Ecto neural progenitor cell (in vitro differentiated cells): ENCODE data around the gene OSBPL5.

Experiments used
- DNase-seq: peaks from one replicate; pipeline ENCODE4 v3.0.0-alpha.2; 2018; ENCODE audit warnings: low spot score

OSBPL5 gene

DNA sequence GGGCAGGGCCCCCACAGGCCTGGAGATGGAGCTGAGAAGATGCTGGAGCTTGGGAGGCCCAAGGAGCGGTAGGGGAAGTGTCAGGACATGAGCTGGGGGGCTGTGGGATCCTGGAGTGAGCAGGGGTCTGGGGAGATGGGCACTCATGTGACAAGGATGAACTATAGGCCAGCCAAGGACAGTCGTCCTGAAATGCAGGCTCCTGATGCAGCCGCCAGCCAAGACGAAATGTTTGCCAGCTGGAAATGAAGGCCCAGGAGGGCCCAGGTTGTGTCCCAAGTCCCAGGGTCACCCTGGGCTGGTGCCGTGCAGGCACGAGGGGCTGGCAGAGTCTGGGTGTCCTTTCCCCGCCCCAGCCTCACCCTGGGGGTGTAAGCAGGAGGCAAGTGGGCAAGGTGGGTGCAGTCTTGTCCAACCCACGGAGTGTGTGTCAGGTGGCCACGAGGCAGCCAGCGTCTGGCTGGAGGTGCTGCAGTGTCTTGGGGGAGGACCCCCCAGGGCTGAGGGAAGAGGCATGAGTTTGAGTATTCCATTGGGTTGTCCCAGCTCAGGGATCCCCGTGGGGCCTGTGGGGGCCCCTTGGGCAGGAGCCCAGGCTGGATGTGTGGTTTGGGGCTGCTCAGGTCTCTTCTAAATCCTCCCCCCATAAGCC is 32.1 kb upstream of the OSBPL5 start:
- DNase-seq: no peak

DNA sequence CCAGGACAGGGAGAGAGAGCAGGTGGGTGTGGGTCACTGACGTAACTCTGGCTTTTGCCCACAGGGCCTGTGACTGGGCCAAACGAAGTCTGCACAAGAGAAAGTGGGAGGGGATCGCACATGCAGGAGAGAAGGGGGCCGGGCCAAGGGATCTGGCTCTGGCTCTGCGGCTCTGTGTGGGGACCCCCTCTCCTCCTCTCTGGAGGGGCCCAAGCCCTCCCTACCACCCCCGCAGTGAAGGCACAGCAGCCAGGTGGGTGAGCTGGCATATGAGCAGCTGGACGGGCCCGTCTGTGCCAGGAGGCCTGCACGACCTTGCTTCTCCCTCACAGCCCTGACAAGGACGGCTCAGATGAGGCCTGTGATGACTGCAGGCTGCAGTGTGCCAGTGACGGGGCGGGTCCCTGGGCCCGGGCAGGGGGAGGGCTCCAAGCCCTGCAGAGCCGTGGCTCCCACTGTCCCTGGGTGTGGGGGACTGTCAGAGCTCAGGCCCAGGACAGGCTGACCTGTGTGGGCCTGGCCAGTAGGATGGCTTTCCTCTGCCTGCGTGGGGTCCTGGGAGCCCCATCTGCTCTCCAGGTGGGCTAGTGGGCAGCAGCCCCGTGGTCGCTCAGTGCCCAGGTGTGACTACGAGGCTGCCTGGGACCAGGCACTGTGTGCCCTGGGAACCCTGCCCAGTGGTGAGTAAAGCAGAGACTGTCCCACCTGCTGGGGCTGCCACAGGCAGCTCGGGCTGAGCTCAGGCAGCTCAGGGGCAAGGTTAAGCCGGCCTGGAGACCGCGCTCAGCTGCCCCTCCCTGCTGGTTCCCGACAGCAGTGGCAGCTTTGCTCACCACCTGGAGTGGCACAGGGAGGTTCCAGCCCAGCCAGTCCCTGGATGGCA is 31.3 kb upstream of the OSBPL5 start:
- no peak for DNase-seq

DNA sequence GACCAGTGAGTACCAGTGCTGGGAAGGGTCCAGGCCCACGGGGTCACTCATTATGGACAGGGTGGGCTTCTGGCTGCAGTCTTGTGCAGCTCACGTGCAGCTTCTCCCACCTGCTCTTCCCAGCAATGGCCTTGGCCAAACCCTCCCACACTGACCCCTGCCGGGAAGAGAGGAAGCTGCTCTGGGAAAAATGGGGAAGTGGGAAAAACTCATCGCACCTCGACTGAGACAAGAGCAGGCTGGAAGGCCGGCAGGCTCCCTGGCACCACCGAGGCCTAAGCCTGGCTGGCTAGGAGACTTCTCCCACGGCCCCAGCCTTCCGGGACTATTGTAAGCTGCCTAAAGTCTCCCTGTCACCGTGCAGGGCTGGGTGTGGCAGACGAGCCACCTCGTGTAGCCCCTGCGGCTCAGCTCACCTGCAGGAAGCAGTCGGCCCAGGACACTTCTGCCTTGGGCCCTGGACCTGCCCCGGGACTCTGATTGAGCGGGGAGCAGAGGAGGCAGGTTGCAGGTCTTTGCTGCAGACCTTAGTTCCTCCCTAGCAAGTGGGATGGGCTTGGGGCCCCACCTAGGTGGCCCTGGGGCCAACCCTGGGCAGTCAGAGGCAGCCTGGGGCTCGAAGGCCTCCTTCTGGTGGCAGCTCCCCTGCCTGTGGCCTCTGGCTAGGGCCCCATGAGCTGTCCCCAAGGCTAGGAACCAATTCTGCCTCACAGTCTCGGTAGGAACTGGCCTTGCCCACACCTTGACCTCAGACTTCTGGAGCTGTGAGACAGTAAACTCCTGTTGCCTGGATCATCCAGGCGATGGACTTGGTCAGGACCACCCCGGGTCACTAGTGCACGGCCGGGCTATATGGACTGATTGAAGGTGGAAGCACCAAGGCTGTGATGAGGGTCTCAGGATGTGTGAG is 30.4 kb upstream of the OSBPL5 start:
- no peak for DNase-seq

DNA sequence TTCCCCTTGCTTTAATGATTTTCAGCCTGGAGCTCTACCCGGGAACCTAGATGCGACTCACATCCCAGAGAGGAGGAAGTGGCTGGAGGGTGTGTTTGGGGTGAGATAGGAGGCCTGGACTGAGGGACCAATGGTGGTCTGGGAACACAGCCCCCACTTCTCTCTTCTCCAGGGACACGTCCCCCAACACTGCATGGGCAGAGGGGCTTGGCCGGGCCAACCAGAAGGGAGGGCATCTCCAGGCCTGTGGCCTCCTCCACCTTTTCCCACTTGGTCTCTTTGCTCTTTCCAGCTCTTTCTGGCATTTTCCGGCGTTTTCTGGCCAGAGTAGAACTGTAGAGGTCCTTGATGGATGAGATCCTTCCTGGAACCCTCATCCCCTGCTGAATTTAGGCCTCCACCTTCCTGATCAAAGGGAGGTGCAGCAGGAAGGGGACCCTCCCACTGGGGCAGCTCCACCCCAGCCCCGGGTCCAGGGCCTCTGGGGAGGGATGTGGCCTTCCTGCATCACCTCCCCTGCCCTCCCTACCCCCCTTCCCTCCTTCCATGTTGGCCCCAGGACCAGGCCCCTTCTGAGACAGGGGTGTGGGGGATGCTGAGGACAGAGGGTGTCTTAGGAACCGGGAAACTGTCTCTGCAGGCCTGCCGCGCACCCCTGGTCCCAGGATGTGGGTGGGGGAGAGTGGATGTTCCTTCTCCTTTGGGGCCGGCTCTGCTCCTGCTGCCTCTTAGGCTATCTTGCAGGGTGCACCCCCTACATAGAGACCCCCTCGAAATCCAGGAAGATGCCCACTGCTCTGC is 29.1 kb upstream of the OSBPL5 start:
- DNase-seq: no peak

DNA sequence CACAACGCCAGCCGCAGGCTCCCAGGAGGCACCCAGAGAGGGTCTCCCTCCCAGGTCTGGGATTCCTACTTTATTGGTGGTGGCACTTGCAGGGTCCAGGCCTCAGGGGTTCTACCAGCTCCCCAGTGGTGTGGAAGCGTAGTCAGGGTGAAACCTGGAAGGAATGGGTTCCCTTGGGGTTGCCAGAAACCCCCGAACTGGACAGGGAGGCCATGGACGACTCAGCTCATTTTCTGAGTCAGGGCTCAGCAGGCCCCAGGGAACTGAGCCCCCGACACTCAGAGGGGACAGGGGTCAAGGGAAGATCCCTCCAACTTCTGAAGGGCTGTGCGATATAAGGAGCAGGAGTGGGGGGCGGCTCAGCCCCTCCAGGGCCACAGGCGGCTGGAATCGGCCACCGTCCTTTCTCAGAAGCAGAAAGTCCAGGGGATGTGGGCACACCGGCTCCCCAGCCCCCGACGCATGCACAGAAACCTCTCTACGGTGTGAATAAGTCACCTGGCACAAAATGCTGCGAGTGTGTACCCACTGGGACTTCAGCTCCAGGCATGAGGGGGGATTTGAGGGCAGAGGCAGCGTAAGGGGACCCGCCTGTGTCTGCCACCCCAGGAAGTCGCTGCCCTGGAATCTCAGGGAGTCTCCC is 28.4 kb upstream of the OSBPL5 start:
- no peak for DNase-seq

DNA sequence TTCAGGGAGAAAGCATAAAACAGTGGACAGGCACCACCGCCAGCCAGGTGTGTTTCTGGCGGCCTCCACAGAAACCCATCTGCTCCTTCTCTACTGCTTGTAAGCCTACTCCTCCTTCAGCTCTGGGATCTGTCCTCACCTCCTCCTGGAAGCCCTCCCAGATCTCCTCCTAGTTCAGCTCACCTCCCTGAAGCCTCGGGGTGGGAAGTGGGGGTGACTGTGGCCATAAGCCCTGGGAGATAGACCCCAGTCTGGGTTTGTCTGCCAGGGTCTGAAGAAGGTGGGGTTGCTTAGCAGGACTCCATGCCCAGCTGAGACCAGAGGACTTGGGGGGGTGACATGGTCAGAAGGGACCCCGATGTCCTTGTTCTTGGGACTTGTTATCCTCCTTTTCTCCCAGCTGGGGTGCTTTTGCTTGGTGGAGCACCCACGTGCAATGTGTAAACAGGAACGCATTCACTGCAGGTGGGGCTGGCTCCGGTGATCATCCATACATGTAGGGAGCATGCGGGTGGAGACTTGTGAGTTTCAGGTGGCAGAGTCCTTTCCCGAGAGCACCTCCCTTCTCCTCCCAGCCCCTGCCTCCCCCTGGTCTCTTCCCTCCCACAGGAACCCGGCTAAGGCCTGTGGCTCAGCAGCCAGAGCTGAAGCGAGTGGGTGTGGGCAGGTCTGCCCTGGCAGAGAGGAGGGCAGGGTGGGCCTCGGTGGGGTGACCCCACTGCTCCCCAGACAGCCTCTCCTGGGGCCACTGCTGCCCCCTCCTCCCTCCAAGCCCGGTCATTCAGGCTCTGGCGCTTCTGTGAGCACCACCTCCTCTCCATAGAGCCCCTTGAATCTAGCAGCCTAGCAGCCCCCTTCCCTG is 27.6 kb upstream of the OSBPL5 start:
- no peak for DNase-seq

DNA sequence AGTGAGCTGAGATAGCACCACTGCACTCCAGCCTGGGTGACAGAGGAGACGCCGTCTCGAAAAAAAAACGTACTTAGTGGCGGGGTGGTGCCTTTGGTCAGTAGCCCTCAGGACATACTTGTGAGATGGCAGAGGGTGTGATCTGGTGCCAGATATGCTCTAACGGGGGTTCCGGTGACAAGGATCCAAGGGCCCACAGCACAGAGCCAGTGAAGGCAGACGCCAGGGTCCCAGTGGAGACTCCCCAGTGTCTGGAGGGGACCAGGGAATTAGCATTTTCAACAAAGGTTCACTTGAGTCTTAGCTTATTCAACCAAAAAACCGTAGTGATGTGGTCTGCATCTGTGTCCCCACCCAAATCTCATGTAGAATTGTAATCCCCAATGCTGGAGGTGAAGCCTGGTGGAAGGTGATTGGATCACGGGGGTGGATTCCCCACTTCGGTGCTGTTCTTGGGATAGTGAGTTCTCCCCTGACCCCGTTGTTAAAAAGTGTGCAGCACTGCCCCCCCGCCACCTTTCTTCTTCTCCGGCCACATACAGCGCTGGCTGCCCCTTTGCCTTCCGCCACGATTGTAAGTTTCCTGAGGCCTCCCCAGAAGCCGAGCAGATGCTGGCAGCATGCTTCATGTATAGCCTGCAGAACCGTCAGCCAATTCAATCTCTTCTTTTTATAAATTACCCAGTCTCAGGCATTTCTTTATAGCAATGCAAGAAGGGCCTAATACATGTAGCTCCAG is 26.6 kb upstream of the OSBPL5 start:
- no peak for DNase-seq

DNA sequence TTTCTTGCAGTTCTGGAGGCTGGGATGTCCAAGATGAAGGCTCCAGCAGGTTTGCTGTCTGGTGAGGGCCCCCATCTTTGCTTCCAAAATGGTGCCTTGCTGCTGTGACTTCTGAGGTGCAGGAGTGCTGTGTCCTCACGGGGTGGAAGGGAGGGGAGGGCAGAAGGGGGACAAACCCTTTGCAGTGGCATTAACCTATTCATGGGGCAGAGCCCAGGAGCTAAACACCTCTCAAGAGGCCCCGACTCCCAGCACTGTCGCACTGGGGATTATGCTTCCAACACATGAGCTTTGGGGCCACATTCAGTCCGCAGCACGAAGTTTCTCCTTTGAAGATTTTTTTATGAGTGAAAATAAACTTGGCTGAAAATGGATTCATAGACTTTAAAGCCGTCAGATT is 25.5 kb upstream of the OSBPL5 start:
- no peak for DNase-seq

DNA sequence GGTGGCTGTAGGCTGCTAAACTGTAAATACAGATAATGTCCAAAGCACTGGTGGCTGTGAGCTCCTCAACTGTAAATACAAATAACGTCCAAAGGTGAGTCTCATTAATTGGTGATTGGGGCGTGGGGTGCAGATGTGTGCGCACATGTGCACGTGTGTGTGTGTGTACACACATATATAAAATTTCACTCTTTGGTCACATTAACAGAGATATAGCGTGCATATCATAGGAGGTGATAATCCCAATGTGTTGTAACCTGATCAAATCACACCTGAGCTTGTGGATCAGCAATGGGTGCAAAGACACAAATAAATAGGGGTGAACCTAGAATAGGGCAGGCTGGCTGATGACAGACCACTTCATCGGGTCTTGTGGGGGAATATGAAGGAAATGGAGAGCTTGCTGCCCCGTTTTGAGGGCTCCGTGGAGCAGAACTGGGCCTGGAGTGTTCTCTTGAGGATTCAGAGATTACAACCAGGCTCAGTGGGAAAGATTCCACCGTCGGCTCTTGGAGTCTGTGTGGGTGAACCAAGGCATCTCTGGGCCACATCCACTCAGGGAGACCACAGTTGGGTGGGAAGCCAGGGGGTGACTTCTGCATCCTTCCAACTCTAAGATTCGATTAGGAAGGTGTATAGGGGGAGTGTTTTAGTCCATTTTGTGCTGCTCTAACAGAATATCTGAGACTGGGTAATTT is 24.9 kb upstream of the OSBPL5 start:
- no peak for DNase-seq

DNA sequence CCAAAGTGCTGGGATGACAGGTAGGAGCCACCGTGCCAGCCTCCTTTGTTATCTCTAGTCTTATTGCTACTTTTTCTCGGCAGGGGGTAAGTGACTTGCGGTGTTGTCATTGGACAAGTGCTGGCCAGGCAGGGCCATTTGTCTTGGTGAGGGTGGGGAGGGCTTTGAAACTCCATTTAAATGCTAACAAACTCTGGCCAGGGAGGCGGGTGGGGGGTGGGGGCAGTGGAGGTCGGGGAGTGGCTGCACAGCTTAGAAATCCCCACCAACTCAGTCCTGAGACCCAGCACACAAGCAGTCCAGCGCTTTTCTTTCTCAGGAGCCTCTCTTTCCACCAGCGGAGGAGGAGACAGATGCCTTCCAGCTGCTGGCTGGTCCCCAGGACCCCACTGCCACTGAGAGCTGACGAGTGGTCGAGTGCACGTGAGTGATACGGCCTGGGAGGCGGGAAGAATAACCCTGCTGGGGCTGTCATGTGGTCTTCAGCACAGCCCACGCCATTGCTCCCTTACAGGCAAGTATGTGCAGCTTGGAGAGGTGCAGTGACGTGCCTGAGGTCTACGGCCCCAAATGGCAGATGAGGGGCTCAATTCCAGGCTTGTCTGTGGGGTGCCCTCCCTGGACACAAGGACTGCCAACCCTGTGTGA is 24.2 kb upstream of the OSBPL5 start:
- peak; percentile 48 for DNase-seq

DNA sequence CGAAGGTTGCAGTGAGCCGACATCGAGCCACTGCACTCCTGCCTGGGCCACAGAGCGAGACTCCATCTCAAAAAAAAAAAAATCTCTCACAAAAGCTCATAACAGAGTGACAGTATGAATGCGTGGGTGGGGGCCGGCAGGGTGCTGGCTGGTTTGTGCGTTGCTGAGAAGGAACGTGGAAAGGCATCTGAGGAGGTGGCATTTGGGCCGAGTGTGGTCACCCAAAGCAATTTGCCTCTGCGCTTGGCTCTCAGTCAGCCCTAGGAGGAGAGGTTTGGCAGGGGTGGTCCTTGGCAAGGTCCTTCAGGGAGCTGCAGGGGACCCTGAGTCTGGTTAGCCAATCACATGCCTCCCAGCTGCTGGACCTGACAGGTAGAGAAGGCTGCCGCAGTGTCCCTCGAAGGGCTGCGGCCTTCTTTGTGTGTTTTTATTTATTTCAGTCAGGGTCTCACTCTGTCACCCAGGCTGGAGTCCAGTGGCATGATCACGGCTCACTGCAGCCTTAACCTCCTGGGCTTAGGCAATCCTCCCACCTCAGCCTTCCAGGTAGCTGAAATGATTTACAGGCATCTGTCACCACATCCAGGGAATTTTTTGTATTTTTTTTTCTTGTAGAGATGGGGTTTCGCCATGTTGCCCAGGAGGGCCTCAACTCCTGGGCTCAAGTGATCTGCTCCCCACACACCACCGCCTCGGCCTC is 23.5 kb upstream of the OSBPL5 start:
- DNase-seq: no peak

DNA sequence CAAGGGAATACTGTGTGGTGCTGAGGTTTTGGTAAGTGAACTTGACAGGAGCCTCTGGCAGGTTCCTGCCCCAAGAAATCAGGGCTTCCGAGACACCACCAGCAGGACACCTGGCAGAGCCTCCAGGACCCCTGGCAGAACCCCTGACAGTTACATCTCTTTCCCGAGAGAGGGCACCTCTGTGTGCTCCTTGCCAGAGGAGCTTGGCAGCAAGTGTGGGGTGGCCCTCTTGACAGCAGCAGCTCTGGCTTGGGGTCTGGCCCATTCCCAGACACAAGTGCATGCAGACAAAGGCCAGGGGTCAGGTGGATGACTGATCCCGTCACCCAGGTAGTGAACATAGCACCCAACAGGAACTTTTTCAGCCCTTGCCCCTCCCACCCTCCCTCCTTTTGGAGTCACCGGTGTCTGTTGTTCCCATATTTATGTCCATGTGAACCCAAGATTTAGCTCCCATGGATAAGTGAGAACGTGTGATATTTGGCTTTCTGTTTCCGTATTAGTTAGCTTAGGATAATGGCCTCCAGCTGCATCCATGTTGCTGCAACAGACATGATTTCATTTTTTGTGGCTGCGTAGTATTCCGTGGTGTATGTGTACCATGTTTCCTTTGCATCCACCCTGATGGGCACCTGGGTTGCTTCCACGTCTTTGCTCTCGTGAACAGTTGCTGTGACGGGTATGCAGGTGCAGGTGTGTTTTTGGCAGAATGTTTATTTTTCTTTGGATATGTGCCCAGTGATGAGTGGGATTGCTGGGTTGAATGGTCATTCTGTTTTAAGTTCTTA is 21.2 kb upstream of the OSBPL5 start:
- no peak for DNase-seq

DNA sequence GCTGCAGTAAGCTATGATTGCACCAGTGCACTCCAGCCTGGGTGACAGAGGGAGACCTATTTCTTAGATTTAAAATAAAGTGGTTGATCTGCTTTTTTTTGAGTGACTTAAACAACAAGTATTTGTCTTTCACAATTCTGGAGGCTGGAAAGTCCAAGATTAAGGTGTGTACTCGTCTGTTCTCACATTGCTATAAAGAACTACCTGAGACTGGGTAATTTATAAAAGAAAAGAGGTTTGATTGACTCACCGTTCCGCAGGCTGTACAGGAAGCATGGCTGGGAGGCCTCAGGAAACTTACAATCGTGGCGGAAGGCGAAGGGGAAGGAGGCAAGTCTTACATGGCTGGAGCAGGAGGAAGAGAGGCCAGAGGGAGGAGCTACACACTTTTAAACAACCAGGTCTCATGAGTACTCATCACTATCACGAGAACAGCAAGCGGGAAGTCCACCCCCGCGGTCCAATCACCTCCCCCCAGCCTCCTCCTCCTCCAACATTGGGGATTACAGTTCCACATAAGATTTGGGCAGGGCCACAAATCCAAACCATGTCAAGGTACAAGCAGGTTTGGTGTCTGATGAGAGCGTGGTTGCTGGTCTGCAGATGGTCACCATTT is 19.7 kb upstream of the OSBPL5 start:
- DNase-seq: no peak

DNA sequence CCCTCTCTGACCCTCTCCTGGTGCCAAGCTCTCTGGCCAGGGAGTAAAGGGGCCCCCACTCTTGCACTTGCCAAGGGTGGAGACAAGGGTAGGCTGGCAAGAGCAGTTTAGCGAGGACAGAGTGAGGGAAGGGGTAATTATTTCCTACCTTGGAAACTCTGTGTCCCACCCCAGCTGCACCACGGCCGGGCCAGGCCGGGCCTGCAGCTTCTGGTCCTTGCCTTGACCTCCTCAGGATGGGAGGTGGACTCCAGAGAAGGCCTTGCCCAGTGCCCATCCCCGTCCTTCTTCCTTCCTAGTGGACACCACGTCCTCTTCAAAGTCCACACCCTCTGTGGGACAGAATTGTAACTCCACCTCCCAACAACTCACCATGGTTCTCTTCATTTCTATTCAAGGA is 18.4 kb upstream of the OSBPL5 start:
- DNase-seq: no peak

DNA sequence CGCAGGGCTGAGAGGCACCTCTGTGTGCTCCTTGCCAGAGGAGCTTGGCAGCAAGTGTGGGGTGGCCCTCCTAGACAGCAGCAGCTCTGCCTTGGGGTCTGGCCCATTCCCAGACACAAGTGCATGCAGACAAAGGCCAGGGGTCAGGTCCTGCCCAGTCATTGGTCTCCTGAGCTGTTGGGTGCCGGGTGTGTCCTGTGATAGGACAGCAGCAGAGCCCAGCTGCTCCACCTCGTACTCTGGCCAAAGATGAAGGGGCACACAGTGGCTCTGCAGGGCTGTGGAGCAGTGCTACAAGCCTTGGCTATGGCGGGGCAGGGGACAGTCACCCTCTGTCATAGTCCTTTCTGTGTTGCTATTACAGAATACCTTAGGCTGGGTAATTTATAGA is 17.3 kb upstream of the OSBPL5 start:
- no peak for DNase-seq

DNA sequence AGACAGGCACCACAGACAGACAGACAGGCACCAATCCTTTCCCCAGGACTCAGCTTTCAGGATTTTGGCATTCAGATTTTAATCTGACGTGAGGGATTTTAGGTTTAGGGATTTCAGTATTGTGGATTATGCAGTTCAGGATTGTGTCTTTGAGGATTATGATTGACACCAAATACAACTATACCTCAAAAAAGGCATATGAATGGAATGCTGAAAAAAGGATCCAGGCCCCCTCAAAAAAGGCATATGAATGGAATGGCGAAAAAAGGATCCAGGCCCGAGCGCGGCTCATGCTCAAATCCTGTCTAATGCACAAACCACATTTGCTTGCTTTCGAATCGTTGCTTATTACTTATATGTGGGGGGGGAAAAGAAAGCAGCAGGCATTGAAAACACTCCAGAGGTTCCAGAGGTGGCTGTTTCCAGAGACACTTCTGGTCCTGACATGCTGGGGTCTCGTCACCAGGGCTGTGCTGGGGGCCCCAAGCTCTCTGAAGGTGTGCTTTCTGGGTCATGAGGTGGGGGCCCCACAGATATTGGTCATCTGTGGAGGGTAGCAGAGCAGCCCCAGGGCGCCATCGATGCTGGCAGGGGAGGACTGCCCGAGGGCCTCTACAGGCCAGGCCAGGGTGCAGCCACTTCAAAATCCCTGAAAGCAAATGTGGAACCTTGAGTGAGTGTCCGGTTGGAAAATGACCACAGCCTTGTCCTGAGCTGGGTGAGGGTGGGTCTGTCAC is 16.8 kb upstream of the OSBPL5 start:
- DNase-seq: no peak
